Natural killer cell (primary cell): ENCODE data around the gene CPOX. TPM values are rescaled to one million over a fixed set of nuclear protein-coding genes. Genes with fewer than 3 reads are reported as not detected.
A peak's percentile ranks its signal among the peaks of the same experiment; 100 is the strongest.

Experiments
- ATAC-seq, 3 donors: fragments of 150-1000 bp in 2 of 3; fragments of 200-7000 bp in 1 of 3; cut with Tn5 transposase; 1 replicate in 1 of 3; 2 replicates in 2 of 3; pipeline ENCODE4 v1.10.0; 2021; ENCODE audit warnings: mild to moderate bottlenecking in 2 of 3, moderate library complexity in 2 of 3
- DNase-seq, 2 donors: peaks; one replicate each; pipeline versions ENCODE4 v3.0.0 to v3.0.0-alpha.2; 2013 to 2021; ENCODE audit warnings: mixed read lengths in 1 of 2
- H3K27ac ChIP-seq: one replicate; pipeline ENCODE4 v1.5.1; 2013; ENCODE audit warnings: mild to moderate bottlenecking, low read length
- H3K27me3 ChIP-seq: one replicate; pipeline ENCODE4 v1.6.1; 2013; ENCODE audit warnings: low read length; ENCODE audit not compliant: control insufficient read depth, insufficient read depth
- H3K36me3 ChIP-seq: one replicate; pipeline ENCODE4 v1.6.1; 2013; ENCODE audit warnings: low read length; ENCODE audit not compliant: control insufficient read depth, insufficient read depth
- H3K4me1 ChIP-seq: one replicate; pipeline ENCODE4 v1.6.1; 2013; ENCODE audit warnings: low read length; ENCODE audit not compliant: control insufficient read depth, insufficient read depth
- H3K4me3 ChIP-seq: one replicate; pipeline ENCODE4 v1.5.1; 2013; ENCODE audit warnings: low read length
- H3K9me3 ChIP-seq: one replicate; pipeline ENCODE4 v1.6.1; 2013; ENCODE audit warnings: low read length; ENCODE audit not compliant: control insufficient read depth, insufficient read depth
- H3K27ac Mint-ChIP-seq, 2 donors: one replicate each; pipeline ENCODE4 v1.8.0; 2022; ENCODE audit warnings: mild to moderate bottlenecking in 2 of 2, mixed read lengths in 2 of 2, moderate library complexity in 1 of 2
- H3K27me3 Mint-ChIP-seq, 2 donors: one replicate each; pipeline ENCODE4 v1.8.0; 2022; ENCODE audit warnings: low read depth in 2 of 2, mixed read lengths in 2 of 2
- H3K36me3 Mint-ChIP-seq: one replicate; pipeline ENCODE4 v1.8.0; 2022; ENCODE audit warnings: mixed read lengths
- H3K4me1 Mint-ChIP-seq, 2 donors: one replicate each; pipeline ENCODE4 v1.8.0; 2022; ENCODE audit warnings: mixed read lengths in 2 of 2
- H3K4me3 Mint-ChIP-seq: one replicate; pipeline ENCODE4 v1.8.0; 2022; ENCODE audit warnings: mild to moderate bottlenecking, moderate library complexity, mixed read lengths
- H3K9me3 Mint-ChIP-seq, 2 donors: one replicate each; pipeline ENCODE4 v1.8.0; 2022; ENCODE audit warnings: mixed read lengths in 2 of 2
- WGBS: methylation state at CpG from one replicate; pipeline ENCODE4 v1.1.7; 2013; ENCODE audit warnings: missing lambda C conversion rate; ENCODE audit not compliant: insufficient coverage; 5-methylcytosine and 5-hydroxymethylcytosine counted together
- intact Hi-C: fragments of 100-400 bp; cut with micrococcal nuclease; formaldehyde crosslinking; loops from one replicate; pipeline ENCODE4 v1.14.2; 2022
- total RNA-seq, 4 donors: library from RNA; stranded (reverse); fragments of 120-200 nt in 1 of 4; gene quantifications; one replicate each; pipeline versions ENCODE4 v1.2.3 to v1.2.4, GENCODE V29; 2013 to 2022
- TF ChIP-seq, protein P1 (sequence below): fragments of 200-600 bp; IDR thresholded peaks from one replicate; pipeline ENCODE4 v1.8.0; 2022; ENCODE audit warnings: antibody characterized with exemption

Gene CPOX
- total RNA-seq, 3 donors from 2014 or later (not counting 1 experiment from before 2014, with no cell fraction given): 7.6 to 12.7 (median 12.2) TPM

DNA sequence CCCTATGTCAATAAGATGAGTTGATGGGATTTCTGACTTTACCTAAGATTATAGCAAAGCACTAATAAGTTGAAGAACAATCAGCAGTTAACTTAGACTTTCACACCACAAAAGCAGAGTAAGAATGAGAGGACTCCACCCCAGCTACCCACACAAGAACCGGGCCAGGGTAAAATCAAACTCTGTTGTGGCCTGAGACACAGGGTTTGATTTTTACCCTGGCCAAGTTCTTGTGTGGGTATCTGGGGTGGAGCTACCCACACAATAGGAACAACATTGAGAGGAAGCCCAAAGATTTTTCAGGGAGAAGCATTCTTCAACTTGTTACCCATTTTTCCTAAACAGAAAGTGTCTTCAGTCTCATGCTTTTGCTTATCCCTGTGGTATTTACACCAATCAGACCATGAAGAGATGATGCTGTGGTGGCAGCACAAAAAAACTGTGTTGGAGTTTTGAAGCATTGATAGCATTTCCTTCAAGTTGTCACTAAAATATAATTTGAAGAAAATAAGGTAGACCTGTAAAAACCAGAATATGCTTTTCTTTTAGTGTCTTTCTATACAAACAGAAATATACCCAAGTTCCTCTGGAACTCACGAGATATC is 25.6 kb downstream of the CPOX start:
- TF ChIP-seq, protein P1, sequence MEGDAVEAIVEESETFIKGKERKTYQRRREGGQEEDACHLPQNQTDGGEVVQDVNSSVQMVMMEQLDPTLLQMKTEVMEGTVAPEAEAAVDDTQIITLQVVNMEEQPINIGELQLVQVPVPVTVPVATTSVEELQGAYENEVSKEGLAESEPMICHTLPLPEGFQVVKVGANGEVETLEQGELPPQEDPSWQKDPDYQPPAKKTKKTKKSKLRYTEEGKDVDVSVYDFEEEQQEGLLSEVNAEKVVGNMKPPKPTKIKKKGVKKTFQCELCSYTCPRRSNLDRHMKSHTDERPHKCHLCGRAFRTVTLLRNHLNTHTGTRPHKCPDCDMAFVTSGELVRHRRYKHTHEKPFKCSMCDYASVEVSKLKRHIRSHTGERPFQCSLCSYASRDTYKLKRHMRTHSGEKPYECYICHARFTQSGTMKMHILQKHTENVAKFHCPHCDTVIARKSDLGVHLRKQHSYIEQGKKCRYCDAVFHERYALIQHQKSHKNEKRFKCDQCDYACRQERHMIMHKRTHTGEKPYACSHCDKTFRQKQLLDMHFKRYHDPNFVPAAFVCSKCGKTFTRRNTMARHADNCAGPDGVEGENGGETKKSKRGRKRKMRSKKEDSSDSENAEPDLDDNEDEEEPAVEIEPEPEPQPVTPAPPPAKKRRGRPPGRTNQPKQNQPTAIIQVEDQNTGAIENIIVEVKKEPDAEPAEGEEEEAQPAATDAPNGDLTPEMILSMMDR: no peak
- H3K27ac Mint-ChIP-seq: peak overlapping the region; percentile 90 to 91
- ATAC-seq (peak in 2 of 3 donors; percentile 29 to 40), DNase-seq (peak; percentile 18 to 52)
- no peaks in the 10 kb centered on the region for H3K27me3 Mint-ChIP-seq
- intact Hi-C loops: no loop called here
- Histone ChIP-seq H3K9me3 (no peaks in the 10 kb centered on the region), H3K4me1 (peaks cover 38% of the 10 kb centered on the region), H3K27ac (peak overlapping the region; percentile 89), H3K4me3 (no peak overlapping the region), H3K27me3 (no peaks in the 10 kb centered on the region), H3K36me3 (no peaks in the 10 kb centered on the region)
- H3K9me3 Mint-ChIP-seq: no peaks in the 10 kb centered on the region
- H3K4me3 Mint-ChIP-seq: peak overlapping the region; percentile 78
- no peaks in the 10 kb centered on the region for H3K36me3 Mint-ChIP-seq
- H3K4me1 Mint-ChIP-seq: peaks cover 64 to 66% of the 10 kb centered on the region in 2 donors
- WGBS: 38% methylated on average over 1 of the region's 2 CpGs

DNA sequence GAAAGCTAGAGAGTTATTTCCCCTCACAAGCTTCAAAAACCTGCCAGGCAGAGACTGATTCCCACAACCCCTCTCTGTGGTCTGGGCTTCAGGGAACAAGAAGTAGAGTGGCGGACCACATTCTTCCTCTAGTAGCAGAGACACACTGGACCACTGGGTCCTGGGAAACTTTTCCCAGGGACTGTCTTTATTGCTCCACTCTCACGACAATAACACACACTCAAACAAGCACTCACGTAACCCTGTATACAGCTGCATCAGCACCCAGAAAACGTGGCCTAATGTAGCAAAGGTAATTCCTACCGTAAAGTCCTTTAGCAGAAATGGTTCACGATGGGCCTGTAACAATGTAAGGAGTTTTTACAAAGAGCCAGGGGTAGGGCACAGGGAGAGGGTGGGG is 27.6 kb downstream of the CPOX start:
- no peak for DNase-seq
- ATAC-seq: no peak
- Histone ChIP-seq H3K9me3 (no peaks in the 10 kb centered on the region), H3K27ac (peak overlapping the region; percentile 92), H3K4me3 (no peak overlapping the region), H3K36me3 (no peaks in the 10 kb centered on the region), H3K4me1 (peaks cover 45% of the 10 kb centered on the region), H3K27me3 (no peaks in the 10 kb centered on the region)
- no peaks in the 10 kb centered on the region for H3K9me3 Mint-ChIP-seq
- no peaks in the 10 kb centered on the region for H3K36me3 Mint-ChIP-seq
- peak overlapping the region; percentile 90 to 91 for H3K27ac Mint-ChIP-seq
- intact Hi-C loops: no loop called here
- H3K27me3 Mint-ChIP-seq: no peaks in the 10 kb centered on the region
- H3K4me1 Mint-ChIP-seq: peaks cover 70% of the 10 kb centered on the region in 2 donors
- TF ChIP-seq, protein P1: no peak
- peak overlapping the region; percentile 51 for H3K4me3 Mint-ChIP-seq
- 89% methylated on average over 6 of the region's 6 CpGs for WGBS

- intact Hi-C loops: no loop called here
- Histone ChIP-seq H3K4me1 (peaks cover 45% of the 10 kb centered on the region), H3K4me3 (no peak overlapping the region), H3K27ac (peak overlapping the region; percentile 92), H3K27me3 (no peaks in the 10 kb centered on the region), H3K9me3 (no peaks in the 10 kb centered on the region), H3K36me3 (no peaks in the 10 kb centered on the region)
- no peaks in the 10 kb centered on the region for H3K27me3 Mint-ChIP-seq
- peak overlapping the region; percentile 90 to 91 for H3K27ac Mint-ChIP-seq
- TF ChIP-seq, protein P1: no peak
- H3K36me3 Mint-ChIP-seq: no peaks in the 10 kb centered on the region
- no peak for ATAC-seq
- peak overlapping the region; percentile 51 for H3K4me3 Mint-ChIP-seq
- H3K4me1 Mint-ChIP-seq: peaks cover 70 to 72% of the 10 kb centered on the region in 2 donors
- no peaks in the 10 kb centered on the region for H3K9me3 Mint-ChIP-seq
- WGBS: 58% methylated on average over 2 of the region's 3 CpGs
- no peak for DNase-seq
Measured at GRCh38 chr3:98565237-98565643, 28.2 kb downstream of the CPOX start.
